ENCODE measurements around the gene PRDM16. TPM values are rescaled to one million over a fixed set of nuclear protein-coding genes. Genes with fewer than 3 reads are reported as not detected.

Gene PRDM16
- total RNA-seq, 4 donors from 2014 or later = 0.41 to 0.95 TPM; not detected in 2

DNA sequence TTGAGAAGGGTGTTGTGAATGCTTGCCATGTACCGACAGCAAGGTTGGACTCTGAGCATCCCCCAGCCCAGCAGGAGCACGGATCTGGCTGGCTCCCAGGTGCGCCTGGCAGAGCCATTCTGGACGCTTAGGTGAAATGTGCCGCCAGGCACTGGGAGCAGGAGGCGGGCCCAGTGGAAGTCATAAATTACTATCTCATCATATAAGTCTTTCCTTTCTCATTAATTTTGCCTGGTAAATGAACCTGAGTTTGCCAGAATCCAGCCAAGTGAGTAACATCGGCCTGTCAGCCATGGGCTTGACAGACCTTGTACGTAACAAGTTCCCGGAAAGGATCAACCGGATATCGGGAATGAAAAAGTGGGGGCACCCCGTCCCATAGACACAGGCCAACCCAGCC is 206.0 kb downstream of the PRDM16 start:
- H3K4me3 ChIP-seq = no peak overlapping the region
- intact Hi-C loops (cut with DNase I; ENCODE audit: low total_unique reads) (loop anchor here (10.0 kb wide), 1 partner anchor 220 kb away; no protein-coding TSS in a partner anchor), in situ Hi-C loops (cut with MboI; ENCODE audit: low pct_ligation_motif_present in 1 of 4, low pct_unique_long_range_greater_than_20kb in 1 of 4, low sequenced_read_pairs in 3 of 4) (loop anchor here in 1 of 4 donors (25.0 kb wide), 1 partner anchor 113 kb away; no protein-coding TSS in a partner anchor)
- no peaks in the 10 kb centered on the region for H3K4me1 ChIP-seq
- H3K27ac ChIP-seq = no peak overlapping the region
- H3K36me3 ChIP-seq = no peaks in the 10 kb centered on the region
- no peaks in the 10 kb centered on the region for H3K27me3 ChIP-seq
- TF ChIP-seq POLR2AphosphoS5 (IDR thresholded peaks at IDR 0.05) (no peak), POLR2A (IDR thresholded peaks at IDR 0.05) (no peak), EP300 (IDR thresholded peaks at IDR 0.05; ENCODE audit: low read depth) (no peak)
- TF ChIP-seq, protein P1, sequence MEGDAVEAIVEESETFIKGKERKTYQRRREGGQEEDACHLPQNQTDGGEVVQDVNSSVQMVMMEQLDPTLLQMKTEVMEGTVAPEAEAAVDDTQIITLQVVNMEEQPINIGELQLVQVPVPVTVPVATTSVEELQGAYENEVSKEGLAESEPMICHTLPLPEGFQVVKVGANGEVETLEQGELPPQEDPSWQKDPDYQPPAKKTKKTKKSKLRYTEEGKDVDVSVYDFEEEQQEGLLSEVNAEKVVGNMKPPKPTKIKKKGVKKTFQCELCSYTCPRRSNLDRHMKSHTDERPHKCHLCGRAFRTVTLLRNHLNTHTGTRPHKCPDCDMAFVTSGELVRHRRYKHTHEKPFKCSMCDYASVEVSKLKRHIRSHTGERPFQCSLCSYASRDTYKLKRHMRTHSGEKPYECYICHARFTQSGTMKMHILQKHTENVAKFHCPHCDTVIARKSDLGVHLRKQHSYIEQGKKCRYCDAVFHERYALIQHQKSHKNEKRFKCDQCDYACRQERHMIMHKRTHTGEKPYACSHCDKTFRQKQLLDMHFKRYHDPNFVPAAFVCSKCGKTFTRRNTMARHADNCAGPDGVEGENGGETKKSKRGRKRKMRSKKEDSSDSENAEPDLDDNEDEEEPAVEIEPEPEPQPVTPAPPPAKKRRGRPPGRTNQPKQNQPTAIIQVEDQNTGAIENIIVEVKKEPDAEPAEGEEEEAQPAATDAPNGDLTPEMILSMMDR (IDR thresholded peaks at IDR 0.05) = no peak
- DNase-seq = no peak
- WGBS, 2 donors (ENCODE audit: low coverage in 1 of 2) = 81% methylated on average over 12 of the region's 12 CpGs; no CpG with 5 or more reads in 1 of the 2 donors
- H3K9me3 ChIP-seq = no peaks in the 10 kb centered on the region

DNA sequence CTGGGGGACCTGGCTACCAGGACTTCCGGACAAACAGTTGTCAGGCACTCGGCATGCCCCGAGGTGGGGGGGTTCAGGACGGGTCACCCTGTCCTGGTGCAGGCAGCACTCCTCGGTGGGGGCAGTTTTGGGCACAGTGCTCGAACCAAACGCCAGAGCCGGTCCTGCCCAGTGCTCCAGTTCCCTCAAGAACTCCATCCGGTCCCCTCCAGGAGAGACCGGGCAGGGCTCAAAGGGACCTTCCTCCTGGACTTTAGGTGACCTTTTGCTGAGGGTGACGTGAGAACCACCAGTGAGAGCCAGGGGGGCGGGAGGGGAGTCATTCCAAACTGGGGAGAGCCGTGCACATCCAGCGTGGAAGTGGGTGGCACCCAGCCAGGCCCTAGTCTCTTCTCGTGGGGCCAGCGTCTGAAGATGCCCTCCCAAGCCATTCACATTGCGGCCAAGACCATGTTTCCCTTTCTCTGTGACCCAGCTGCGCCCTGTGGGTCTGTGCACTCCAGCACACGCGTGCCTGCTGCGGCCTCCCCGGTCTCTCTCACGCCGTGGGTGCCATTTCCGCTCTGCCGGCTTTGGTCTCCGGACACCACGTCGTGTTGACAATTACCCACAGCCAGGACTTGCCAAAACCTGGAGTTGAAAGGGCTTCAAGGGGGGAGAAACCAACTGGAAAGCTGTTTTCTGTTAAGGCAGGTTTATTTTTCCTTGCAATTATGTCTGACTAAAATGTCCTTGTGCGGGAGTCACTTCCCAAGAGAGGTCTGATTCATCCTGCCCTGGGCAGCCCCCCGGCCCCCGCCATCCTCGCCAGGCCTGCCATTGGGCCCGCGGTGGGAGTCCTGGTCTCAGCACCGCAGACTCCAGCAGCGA is 206.7 kb downstream of the PRDM16 start:
- Histone ChIP-seq H3K27me3 (peaks cover under 1% of the 10 kb centered on the region), H3K27ac (no peak overlapping the region), H3K4me3 (no peak overlapping the region), H3K36me3 (no peaks in the 10 kb centered on the region), H3K4me1 (no peaks in the 10 kb centered on the region), H3K9me3 (no peaks in the 10 kb centered on the region)
- WGBS, 2 donors (ENCODE audit: low coverage in 1 of 2) = 83% methylated on average over 33 of the region's 37 CpGs; no CpG with 5 or more reads in 1 of the 2 donors
- in situ Hi-C loops (cut with MboI; ENCODE audit: low pct_ligation_motif_present in 1 of 4, low pct_unique_long_range_greater_than_20kb in 1 of 4, low sequenced_read_pairs in 3 of 4) = no loop called here
- intact Hi-C loops (cut with DNase I; ENCODE audit: low total_unique reads) = loop anchor here (10.0 kb wide), 1 partner anchor 221 kb away; no protein-coding TSS in a partner anchor
- no peak for DNase-seq
- TF ChIP-seq EP300 (IDR thresholded peaks at IDR 0.05; ENCODE audit: low read depth) = no peak
- TF ChIP-seq, protein P1 (IDR thresholded peaks at IDR 0.05) = no peak
- no peak for TF ChIP-seq POLR2AphosphoS5 (IDR thresholded peaks at IDR 0.05)
- no peak for TF ChIP-seq POLR2A (IDR thresholded peaks at IDR 0.05)

DNA sequence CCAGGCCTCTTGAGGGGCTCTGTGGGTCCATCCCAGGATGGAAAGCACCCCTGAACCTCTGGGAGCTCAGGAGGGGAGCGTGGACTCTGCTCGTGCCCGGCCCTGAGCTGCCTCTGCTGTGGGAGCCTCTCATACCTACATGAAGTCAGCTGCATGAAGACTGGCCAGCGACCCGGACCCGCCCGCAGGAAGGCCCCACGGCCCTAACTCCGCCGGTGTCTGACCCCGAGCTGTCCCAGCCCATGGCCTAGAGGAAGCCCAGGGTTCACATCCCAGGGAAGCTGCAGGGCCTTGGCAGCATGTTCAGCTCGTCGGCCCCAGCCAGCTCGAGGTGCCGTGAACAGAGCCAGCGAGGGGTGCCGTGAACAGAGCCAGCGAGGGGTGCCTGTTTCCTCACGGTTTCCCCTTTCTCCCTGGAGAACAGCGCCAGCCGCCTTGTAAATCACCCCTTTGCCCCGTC is 207.4 kb downstream of the PRDM16 start:
- in situ Hi-C loops (cut with MboI; ENCODE audit: low pct_ligation_motif_present in 1 of 4, low pct_unique_long_range_greater_than_20kb in 1 of 4, low sequenced_read_pairs in 3 of 4) (no loop called here), intact Hi-C loops (cut with DNase I; ENCODE audit: low total_unique reads) (loop anchor here (10.0 kb wide), 1 partner anchor 222 kb away; no protein-coding TSS in a partner anchor)
- DNase-seq = no peak
- Histone ChIP-seq H3K4me1 (no peaks in the 10 kb centered on the region), H3K27me3 (peaks cover 4% of the 10 kb centered on the region), H3K4me3 (no peak overlapping the region), H3K27ac (no peak overlapping the region), H3K36me3 (no peaks in the 10 kb centered on the region), H3K9me3 (no peaks in the 10 kb centered on the region)
- TF ChIP-seq EP300 (IDR thresholded peaks at IDR 0.05; ENCODE audit: low read depth) = no peak
- TF ChIP-seq POLR2AphosphoS5 (IDR thresholded peaks at IDR 0.05) = no peak
- TF ChIP-seq, protein P1 (IDR thresholded peaks at IDR 0.05) = no peak
- TF ChIP-seq POLR2A (IDR thresholded peaks at IDR 0.05) = no peak
- WGBS, 2 donors (ENCODE audit: low coverage in 1 of 2) = 89% methylated on average over 13 of the region's 22 CpGs; no CpG with 5 or more reads in 1 of the 2 donors

DNA sequence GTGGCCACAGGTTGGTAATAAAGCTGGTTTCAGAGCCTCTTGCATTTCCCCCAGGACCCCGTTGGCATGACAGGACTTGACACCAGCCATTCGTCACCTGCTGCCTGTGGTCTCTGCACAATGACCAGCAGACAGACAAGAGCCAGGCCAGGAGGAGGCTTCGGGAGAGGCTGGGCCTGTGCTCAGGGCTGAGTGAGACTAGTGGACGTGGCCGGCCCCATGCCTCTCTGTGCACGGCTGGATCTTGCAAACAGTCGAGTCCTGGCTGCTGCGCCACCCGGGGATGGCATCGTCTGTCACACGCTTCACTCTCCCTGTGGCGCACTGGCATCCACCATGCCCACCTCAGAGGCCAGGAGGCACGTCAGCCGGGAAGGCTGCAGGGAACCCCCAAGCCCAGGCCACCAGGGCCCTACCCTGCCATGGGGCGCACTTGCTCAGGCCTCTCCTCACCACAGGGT is 208.0 kb downstream of the PRDM16 start:
- H3K4me3 ChIP-seq = no peak overlapping the region
- no peak for DNase-seq
- H3K9me3 ChIP-seq = no peaks in the 10 kb centered on the region
- 84% methylated on average over 13 of the region's 15 CpGs; no CpG with 5 or more reads in 1 of the 2 donors for WGBS, 2 donors (ENCODE audit: low coverage in 1 of 2)
- TF ChIP-seq EP300 (IDR thresholded peaks at IDR 0.05; ENCODE audit: low read depth) (no peak), POLR2AphosphoS5 (IDR thresholded peaks at IDR 0.05) (no peak), POLR2A (IDR thresholded peaks at IDR 0.05) (no peak)
- TF ChIP-seq, protein P1 (IDR thresholded peaks at IDR 0.05) = no peak
- H3K27ac ChIP-seq = no peak overlapping the region
- intact Hi-C loops (cut with DNase I; ENCODE audit: low total_unique reads) = loop anchor here (10.0 kb wide), 1 partner anchor 222 kb away; no protein-coding TSS in a partner anchor
- in situ Hi-C loops (cut with MboI; ENCODE audit: low pct_ligation_motif_present in 1 of 4, low pct_unique_long_range_greater_than_20kb in 1 of 4, low sequenced_read_pairs in 3 of 4) = no loop called here
- peaks cover 6% of the 10 kb centered on the region for H3K27me3 ChIP-seq
- no peaks in the 10 kb centered on the region for H3K36me3 ChIP-seq
- H3K4me1 ChIP-seq = no peaks in the 10 kb centered on the region
